Prostate gland (tissue), 2 donors: ENCODE measurements around the gene SEMA3E.

Source experiments
- POLR2AphosphoS5 ChIP-seq: sonication (generic); formaldehyde crosslinking; IDR thresholded peaks from one replicate; pipeline ENCODE4 v1.6.1; 2017; ENCODE audit warnings: antibody characterized with exemption
- TF ChIP-seq, protein P1 (sequence below), 4 experiments: fragments of 200-600 bp in 2 of 4; fragments of 450-650 bp in 2 of 4; sonication (generic) in 2 of 4; IDR thresholded peaks; 1 replicate in 3 of 4; 2 replicates in 1 of 4; pipeline ENCODE4 v1.5.1; 2016 to 2019; ENCODE audit warnings: antibody characterized with exemption in 4 of 4, mild to moderate bottlenecking in 2 of 4, moderate library complexity in 2 of 4

DNA sequence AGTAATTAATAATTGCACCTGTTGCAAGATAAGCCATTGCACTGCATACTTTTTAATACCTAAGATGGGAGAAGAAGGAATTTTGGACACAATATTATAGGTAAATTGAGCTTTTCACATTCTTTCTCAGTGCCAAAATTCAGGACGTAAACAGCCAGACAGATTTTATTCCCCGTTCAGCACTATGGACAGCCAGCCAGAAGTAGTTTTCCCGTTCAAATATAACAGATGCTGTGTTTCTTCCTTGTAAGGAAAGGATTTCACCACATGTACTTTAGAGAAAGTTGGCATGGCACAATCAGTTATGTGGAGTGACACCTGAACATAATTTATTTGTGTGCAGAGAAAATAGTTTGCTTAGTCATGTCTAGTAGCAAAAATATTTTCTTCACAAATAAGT lies 34.8 kb downstream of the SEMA3E start:
- TF ChIP-seq, protein P1, sequence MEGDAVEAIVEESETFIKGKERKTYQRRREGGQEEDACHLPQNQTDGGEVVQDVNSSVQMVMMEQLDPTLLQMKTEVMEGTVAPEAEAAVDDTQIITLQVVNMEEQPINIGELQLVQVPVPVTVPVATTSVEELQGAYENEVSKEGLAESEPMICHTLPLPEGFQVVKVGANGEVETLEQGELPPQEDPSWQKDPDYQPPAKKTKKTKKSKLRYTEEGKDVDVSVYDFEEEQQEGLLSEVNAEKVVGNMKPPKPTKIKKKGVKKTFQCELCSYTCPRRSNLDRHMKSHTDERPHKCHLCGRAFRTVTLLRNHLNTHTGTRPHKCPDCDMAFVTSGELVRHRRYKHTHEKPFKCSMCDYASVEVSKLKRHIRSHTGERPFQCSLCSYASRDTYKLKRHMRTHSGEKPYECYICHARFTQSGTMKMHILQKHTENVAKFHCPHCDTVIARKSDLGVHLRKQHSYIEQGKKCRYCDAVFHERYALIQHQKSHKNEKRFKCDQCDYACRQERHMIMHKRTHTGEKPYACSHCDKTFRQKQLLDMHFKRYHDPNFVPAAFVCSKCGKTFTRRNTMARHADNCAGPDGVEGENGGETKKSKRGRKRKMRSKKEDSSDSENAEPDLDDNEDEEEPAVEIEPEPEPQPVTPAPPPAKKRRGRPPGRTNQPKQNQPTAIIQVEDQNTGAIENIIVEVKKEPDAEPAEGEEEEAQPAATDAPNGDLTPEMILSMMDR (IDR thresholded peaks at IDR 0.05): no peak
- peak; percentile 25 for TF ChIP-seq POLR2AphosphoS5
